Germinal center (tissue), 1 donor: ENCODE results near the gene BPIFB6.

Experiments
- DNase-seq: peaks from one replicate; pipeline ENCODE4 v3.0.0; 2012; ENCODE audit warnings: mixed read lengths, low spot score

The BPIFB6 gene

DNA sequence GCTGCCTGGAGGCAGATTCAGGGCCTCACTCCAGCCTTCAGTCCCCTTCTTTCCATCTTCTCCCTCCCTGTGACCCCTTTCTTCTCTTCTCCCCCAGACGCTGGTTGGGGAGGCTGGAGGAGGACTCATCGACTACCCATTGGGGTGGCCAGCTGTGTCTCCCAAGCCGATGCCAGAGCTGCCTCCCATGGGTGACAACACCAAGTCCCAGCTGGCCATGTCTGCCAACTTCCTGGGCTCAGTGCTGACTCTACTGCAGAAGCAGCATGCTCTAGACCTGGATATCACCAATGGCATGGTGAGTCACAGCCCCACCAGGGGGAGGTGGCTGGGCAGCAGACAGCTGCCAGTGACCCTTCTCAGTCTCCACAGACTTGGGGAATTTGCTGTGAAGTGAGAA is 60.9 kb downstream of the BPIFB6 start:
- no peak for DNase-seq

DNA sequence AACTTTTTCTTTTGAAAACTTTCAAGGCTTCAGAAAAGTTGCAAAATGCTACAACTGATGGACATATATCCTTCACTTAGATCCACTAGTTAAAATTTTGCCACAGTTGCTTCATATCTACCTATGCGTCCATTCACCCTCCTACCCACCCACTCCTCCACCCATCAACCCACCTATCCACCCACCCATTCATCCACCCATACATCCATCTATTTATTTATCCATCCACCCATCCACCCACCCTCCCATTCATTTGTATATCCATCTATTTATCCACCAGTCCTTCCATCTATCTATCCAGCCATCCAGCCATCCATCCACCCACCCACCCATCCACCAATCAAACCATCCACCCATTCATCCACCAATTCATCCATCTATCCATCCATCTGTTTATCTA is 61.6 kb downstream of the BPIFB6 start:
- no peak for DNase-seq

DNA sequence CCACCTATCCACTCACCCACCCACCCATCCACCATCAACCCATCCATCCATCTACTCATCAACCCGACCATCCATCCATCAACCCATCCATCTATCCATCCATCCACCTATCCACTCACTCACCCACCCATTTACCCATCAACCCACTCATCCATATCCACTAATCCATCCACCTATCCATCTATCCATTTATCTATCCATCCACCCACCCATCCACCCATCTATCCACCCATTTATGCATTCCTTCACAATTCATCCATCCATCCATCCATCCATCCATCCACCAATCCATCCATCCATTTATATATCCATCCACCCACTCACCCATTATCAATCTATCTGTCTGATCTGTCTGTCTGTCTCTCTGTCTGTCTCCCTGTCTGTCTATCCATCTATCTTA is 62.1 kb downstream of the BPIFB6 start:
- no peak for DNase-seq
